Activated CD4-positive, alpha-beta T cell treated with anti-CD3 and anti-CD28 coated beads for 4 hours (primary cell): ENCODE results near the gene P2RY8.
"Not testable (repeated sequence)": the region's sequence is repeated elsewhere in the genome, so short reads cannot be mapped to it uniquely, and the experiment has no call there.

Experiments
- DNase-seq, 2 donors: peaks; one replicate each; pipeline ENCODE4 v3.0.0-alpha.2; 2020

Gene P2RY8

GRCh38 chrX:1462596-1463251, 74.3 kb downstream of the P2RY8 start:
- DNase-seq, result peak; percentile 65 to 76

GRCh38 chrX:1462110-1462509, 74.9 kb downstream of the P2RY8 start:
- no peak for DNase-seq

- DNase-seq, result no peak
These were observed 81.1 kb downstream of the P2RY8 start for GRCh38 chrX:1455948-1456280.

GRCh38 chrX:1453951-1454785, 82.8 kb downstream of the P2RY8 start:
- DNase-seq, result peak; percentile 87 to 96

- DNase-seq, result peak; percentile 72 to 83
These were observed 83.6 kb downstream of the P2RY8 start for GRCh38 chrX:1453395-1453783.

GRCh38 chrX:1452516-1453394, 84.2 kb downstream of the P2RY8 start, which contains the start of gene ASMTL:
ASMTL (minus strand) TSS chrX:1452909; CDS start chrX:1452840, 69 bp downstream.
- peak; percentile 100 for DNase-seq

GRCh38 chrX:1451661-1452515, 85.1 kb downstream of the P2RY8 start:
- no peak for DNase-seq

GRCh38 chrX:1451251-1451660, 85.7 kb downstream of the P2RY8 start:
- DNase-seq, result no peak

- no peak for DNase-seq
These were observed 86.4 kb downstream of the P2RY8 start for GRCh38 chrX:1450361-1451161.

GRCh38 chrX:1449823-1450149, 87.2 kb downstream of the P2RY8 start:
- no peak for DNase-seq

- no peak for DNase-seq
These were observed 87.8 kb downstream of the P2RY8 start for GRCh38 chrX:1449036-1449822.

- not testable (repeated sequence) for DNase-seq
These were observed 88.4 kb downstream of the P2RY8 start for GRCh38 chrX:1448573-1449001.

GRCh38 chrX:1447969-1448572, 88.9 kb downstream of the P2RY8 start:
- DNase-seq, result not testable (repeated sequence)

GRCh38 chrX:1446984-1447968, 89.7 kb downstream of the P2RY8 start:
- not testable (repeated sequence) for DNase-seq

- DNase-seq, result no peak
These were observed 92.2 kb downstream of the P2RY8 start for GRCh38 chrX:1444561-1445500.

- DNase-seq, result no peak
These were observed 93.4 kb downstream of the P2RY8 start for GRCh38 chrX:1443496-1444075.

GRCh38 chrX:1442724-1443367, 94.1 kb downstream of the P2RY8 start:
- DNase-seq, result no peak
